ENCODE results near the gene PCSK5. TPM values are rescaled to one million over a fixed set of nuclear protein-coding genes. Genes with fewer than 3 reads are reported as not detected.

PCSK5 gene
- total RNA-seq, 4 donors from 2014 or later, result 9.6 to 41.8 (median 15.1) TPM

DNA sequence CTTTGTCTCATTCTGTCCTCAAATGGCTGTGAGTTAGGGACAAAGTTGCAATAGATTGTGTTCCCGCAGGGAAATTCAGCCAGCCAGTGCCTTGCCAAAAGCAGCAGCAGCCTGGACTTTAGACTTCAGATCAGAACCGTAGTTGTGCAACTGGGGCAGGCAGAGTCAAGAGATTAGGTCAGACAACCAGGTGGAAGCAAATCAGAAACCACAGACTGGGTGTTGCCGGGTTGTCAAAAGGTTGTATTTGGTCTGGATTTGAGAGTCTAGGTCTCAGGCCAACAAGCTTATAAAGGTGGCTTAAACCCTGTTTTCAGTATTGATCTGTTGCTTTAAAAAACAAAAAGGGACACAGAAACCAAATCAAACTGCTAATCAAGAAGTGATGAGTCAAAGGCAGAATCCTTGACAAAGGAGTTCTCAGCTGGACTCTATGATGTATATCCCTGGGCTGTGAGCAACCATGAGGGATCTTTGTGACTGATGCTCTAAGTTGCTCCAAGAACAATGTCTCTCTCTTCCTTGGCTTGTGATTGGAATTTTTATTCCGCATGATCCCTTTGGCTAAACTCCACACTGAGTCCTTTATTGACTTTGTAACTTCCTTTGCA, 482.8 kb downstream of the PCSK5 start:
- intact Hi-C loops (cut with DNase I), result no loop called here
- 60 to 67% methylated on average over 4 of the region's 4 CpGs for WGBS, 2 donors
- Histone ChIP-seq H3K4me3 (replicated peaks in 1 of 3) (no peak overlapping the region), H3K9me3 (no peaks in the 10 kb centered on the region), H3K27me3 (no peaks in the 10 kb centered on the region), H3K36me3 (no peaks in the 10 kb centered on the region), H3K27ac (peak overlapping the region in 1 of 3 donors; percentile 11), H3K4me1 (peaks cover 8 to 38% of the 10 kb centered on the region in 2 donors)
- TF ChIP-seq, protein P1, sequence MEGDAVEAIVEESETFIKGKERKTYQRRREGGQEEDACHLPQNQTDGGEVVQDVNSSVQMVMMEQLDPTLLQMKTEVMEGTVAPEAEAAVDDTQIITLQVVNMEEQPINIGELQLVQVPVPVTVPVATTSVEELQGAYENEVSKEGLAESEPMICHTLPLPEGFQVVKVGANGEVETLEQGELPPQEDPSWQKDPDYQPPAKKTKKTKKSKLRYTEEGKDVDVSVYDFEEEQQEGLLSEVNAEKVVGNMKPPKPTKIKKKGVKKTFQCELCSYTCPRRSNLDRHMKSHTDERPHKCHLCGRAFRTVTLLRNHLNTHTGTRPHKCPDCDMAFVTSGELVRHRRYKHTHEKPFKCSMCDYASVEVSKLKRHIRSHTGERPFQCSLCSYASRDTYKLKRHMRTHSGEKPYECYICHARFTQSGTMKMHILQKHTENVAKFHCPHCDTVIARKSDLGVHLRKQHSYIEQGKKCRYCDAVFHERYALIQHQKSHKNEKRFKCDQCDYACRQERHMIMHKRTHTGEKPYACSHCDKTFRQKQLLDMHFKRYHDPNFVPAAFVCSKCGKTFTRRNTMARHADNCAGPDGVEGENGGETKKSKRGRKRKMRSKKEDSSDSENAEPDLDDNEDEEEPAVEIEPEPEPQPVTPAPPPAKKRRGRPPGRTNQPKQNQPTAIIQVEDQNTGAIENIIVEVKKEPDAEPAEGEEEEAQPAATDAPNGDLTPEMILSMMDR (IDR thresholded peaks at IDR 0.05), result no peak
- TF ChIP-seq POLR2A (IDR thresholded peaks at IDR 0.05), result no peak
- DNase-seq, result peak; percentile 30 to 44

DNA sequence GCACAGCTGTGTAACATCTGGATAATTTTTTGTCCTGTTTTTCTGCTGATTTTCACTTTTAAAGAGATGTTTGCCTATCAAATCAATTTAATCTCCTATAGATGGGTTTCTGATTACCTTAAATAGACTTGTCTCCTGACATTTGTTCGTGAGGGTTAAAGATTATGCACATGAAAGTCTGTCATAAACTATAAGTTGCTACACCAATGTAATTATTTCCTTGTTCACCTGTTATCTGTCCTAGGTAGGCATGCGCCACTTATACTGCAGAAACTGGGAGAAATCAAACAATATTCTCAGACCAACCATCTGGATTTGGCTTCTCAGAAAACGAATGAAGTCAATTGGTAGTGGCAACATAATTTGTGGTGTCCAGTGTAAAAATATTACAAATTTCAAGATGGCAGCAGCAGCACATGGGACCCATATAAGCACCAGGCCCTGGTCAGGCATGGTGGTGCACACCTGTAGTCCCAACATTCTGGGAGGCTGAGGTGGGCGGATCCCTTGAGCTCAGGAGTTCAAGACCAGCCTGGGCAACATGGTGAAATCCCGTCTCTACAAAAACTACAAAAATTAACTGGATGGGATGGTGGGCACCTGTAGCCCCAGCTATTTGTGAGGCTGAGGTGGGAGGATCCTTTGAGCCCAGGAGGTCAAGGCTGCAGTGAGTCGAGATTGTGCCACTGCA, 483.5 kb downstream of the PCSK5 start:
- peak overlapping the region in 1 of 3 donors; percentile 11 for H3K27ac ChIP-seq
- peaks cover 8 to 38% of the 10 kb centered on the region in 2 donors for H3K4me1 ChIP-seq
- no peaks in the 10 kb centered on the region for H3K36me3 ChIP-seq
- intact Hi-C loops (cut with DNase I), result no loop called here
- H3K27me3 ChIP-seq, result no peaks in the 10 kb centered on the region
- no peak overlapping the region for H3K4me3 ChIP-seq (replicated peaks in 1 of 3)
- H3K9me3 ChIP-seq, result no peaks in the 10 kb centered on the region
- DNase-seq, result no peak
- TF ChIP-seq POLR2A (IDR thresholded peaks at IDR 0.05), result no peak
- TF ChIP-seq, protein P1 (IDR thresholded peaks at IDR 0.05), result no peak
- 86 to 98% methylated on average over 6 of the region's 6 CpGs for WGBS, 2 donors

DNA sequence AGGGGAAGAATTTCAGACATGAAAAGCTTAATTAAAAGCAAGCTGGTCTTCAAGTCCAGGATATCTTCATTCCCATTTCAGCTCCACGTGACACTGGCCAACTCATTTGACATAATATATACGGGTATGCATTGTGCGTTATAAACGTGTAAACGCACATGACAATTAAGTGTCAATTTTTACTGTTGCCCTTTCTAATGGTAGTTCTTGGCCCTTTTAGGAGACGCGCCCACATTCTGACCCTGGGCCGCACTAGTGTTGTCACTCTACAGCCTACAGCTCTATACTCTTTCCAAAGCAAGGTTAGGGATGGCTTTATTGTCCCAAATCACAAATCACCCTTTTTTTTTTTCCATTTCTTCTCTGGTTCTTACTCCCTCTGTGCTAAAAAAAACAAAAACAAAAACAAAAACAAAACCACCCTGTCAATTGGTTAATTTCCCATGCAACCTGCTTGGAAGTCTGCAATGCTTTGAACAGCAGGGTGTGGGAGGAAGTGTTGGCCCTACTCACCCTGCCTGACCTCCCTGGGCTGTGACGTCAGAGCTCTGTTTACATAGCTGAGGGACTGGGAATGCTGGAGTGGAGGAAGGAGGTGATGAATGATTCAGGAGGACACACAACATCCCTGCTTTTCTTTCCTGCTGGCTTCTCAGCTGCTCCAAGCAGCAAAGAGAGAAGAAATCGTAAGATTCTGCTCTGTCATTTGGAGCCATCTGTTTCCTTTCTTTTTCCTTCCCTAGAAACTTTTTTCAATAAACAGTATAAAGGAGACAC, 484.5 kb downstream of the PCSK5 start:
- intact Hi-C loops (cut with DNase I), result no loop called here
- WGBS, 2 donors, result 77 to 80% methylated on average over 10 of the region's 10 CpGs
- no peak overlapping the region for H3K27ac ChIP-seq

DNA sequence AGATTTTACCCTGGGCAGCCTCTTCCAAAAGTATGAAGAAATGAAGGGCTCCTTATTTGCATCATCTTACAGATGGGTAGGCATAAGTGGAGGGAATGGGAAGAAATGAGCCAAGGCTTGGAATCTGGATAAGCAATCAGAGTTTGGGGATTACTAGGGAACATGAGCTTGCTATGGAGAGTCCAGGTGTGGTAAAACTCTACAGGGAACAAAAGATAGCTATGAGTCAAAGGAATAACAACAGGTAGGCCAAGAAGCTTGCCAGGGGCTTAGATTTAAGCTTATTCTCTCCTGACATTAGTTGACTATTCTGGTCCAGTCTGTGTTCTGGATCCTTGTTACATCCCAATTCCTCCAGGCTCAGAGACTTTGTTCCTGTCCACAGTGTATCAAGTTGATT, 487.3 kb downstream of the PCSK5 start:
- intact Hi-C loops (cut with DNase I), result no loop called here
- H3K9me3 ChIP-seq, result no peaks in the 10 kb centered on the region
- H3K4me3 ChIP-seq (replicated peaks in 1 of 3), result no peak overlapping the region
- H3K4me1 ChIP-seq, result peaks cover under 1 to 17% of the 10 kb centered on the region in 2 donors
- H3K27me3 ChIP-seq, result no peaks in the 10 kb centered on the region
- DNase-seq, result no peak
- no peak overlapping the region for H3K27ac ChIP-seq
- TF ChIP-seq, protein P1 (IDR thresholded peaks at IDR 0.05), result no peak
- TF ChIP-seq POLR2A (IDR thresholded peaks at IDR 0.05), result no peak
- no peaks in the 10 kb centered on the region for H3K36me3 ChIP-seq

More for the DNA sequence above, 484.5 kb downstream of the PCSK5 start:
- peak; percentile 74 to 75 for DNase-seq
- no peak for TF ChIP-seq POLR2A (IDR thresholded peaks at IDR 0.05)
- TF ChIP-seq, protein P1 (IDR thresholded peaks at IDR 0.05), result no peak
- no peaks in the 10 kb centered on the region for H3K36me3 ChIP-seq
- no peaks in the 10 kb centered on the region for H3K9me3 ChIP-seq
- peaks cover 8 to 35% of the 10 kb centered on the region in 2 donors for H3K4me1 ChIP-seq
- H3K4me3 ChIP-seq (replicated peaks in 1 of 3), result no peak overlapping the region
- H3K27me3 ChIP-seq, result no peaks in the 10 kb centered on the region
